GM12872 (cell line): ENCODE results near the gene PPIP5K1.

Experiments
- CTCF ChIP-seq: IDR thresholded peaks from 3 replicates; pipeline ENCODE4 v1.5.1; 2011; ENCODE audit warnings: low read depth, mild to moderate bottlenecking, low read length, moderate library complexity; ENCODE audit not compliant: insufficient read depth

Gene PPIP5K1

GRCh38 chr15:43531018-43531670 lies 58.9 kb downstream of the PPIP5K1 start:
- no peak for TF ChIP-seq CTCF

- no peak for TF ChIP-seq CTCF
These were observed 60.2 kb downstream of the PPIP5K1 start for GRCh38 chr15:43529587-43530345.

GRCh38 chr15:43529141-43529540 lies 60.9 kb downstream of the PPIP5K1 start:
- no peak for TF ChIP-seq CTCF

GRCh38 chr15:43528542-43529007 lies 61.4 kb downstream of the PPIP5K1 start:
- no peak for TF ChIP-seq CTCF

- TF ChIP-seq CTCF: no peak
These were observed 62.0 kb downstream of the PPIP5K1 start for GRCh38 chr15:43527802-43528541.

GRCh38 chr15:43527016-43527801 lies 62.8 kb downstream of the PPIP5K1 start:
- no peak for TF ChIP-seq CTCF
